Vagina (tissue), 2 donors: ENCODE results near the gene TMOD3.

Experiments
- POLR2A ChIP-seq, 2 donors: fragments of 450-650 bp; IDR thresholded peaks; one replicate each; pipeline ENCODE4 v1.6.1; 2017; ENCODE audit warnings: antibody characterized with exemption in 2 of 2, mild to moderate bottlenecking in 2 of 2, moderate library complexity in 2 of 2
- TF ChIP-seq, protein P1 (sequence below), 3 experiments: fragments of 450-650 bp in 2 of 3; fragments of 200-600 bp in 1 of 3; sonication (generic) in 1 of 3; IDR thresholded peaks; one replicate each; pipeline ENCODE4 v1.5.1; 2017 to 2019; ENCODE audit warnings: antibody characterized with exemption in 3 of 3, mild to moderate bottlenecking in 2 of 3, moderate library complexity in 2 of 3

DNA sequence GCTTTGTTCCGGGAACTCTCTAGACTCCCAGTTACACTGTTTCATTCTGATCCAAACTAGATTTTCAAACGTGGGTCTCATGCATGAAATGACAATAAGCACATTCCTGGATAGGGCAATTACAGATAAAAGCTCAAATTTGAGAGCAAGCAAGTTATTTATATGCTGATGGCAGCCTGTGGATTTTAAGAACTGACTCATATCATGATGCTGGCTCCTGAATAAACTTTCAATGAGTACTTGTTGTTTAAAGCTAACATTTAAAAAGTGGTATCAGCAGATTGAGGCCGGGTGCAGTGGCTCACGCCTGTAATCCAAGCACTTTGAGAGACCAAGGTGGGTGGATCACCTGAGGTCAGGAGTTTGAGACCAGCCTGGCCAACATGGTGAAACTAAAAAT, 75.5 kb downstream of the TMOD3 start:
- TF ChIP-seq, protein P1, sequence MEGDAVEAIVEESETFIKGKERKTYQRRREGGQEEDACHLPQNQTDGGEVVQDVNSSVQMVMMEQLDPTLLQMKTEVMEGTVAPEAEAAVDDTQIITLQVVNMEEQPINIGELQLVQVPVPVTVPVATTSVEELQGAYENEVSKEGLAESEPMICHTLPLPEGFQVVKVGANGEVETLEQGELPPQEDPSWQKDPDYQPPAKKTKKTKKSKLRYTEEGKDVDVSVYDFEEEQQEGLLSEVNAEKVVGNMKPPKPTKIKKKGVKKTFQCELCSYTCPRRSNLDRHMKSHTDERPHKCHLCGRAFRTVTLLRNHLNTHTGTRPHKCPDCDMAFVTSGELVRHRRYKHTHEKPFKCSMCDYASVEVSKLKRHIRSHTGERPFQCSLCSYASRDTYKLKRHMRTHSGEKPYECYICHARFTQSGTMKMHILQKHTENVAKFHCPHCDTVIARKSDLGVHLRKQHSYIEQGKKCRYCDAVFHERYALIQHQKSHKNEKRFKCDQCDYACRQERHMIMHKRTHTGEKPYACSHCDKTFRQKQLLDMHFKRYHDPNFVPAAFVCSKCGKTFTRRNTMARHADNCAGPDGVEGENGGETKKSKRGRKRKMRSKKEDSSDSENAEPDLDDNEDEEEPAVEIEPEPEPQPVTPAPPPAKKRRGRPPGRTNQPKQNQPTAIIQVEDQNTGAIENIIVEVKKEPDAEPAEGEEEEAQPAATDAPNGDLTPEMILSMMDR (IDR thresholded peaks at IDR 0.05), result no peak
- TF ChIP-seq POLR2A (IDR thresholded peaks at IDR 0.05), result no peak
